K562 (cell line): Measurements from ENCODE around the gene GYPC. TPM values are rescaled to one million over a fixed set of nuclear protein-coding genes. Genes with fewer than 3 reads are reported as not detected.
A peak's percentile ranks its signal among the peaks of the same experiment; 100 is the strongest.

Source experiments
- ATAC-seq: fragments of 200-7000 bp; cut with Tn5 transposase; 3 replicates; pipeline ENCODE4 v1.9.1; 2020; ENCODE audit warnings: moderate library complexity
- BruUV-seq: library from RNA; stranded (reverse); fragments of 400-500 nt; replicated peaks from 2 replicates; lab custom pipeline; 2021; lab: Mats Ljungman, UMichigan
- CTCF ChIA-PET: fragments of 300-600 bp; formaldehyde crosslinking; extraction: SDS; loops from one replicate; lab custom pipeline; 2021; ENCODE audit warnings: low intra/inter-chr PET ratio; lab: Yijun Ruan, JAX
- POLR2A ChIA-PET: fragments of 300-600, 350-650 bp; sonication (Branson Sonifier 250); formaldehyde crosslinking; extraction: SDS; loops from one replicate; lab custom pipeline; 2021; ENCODE audit warnings: antibody characterized with exemption, inconsistent platforms; lab: Yijun Ruan, JAX
- DNase-seq, 4 experiments: peaks; one replicate each; pipeline versions ENCODE4 v3.0.0 to v3.0.0-alpha.2; 2011 to 2018; ENCODE audit warnings: low spot score in 3 of 4, mixed read lengths in 3 of 4; ENCODE audit errors: extremely low read depth in 1 of 4
- FAIRE-seq: peaks from 2 replicates; lab custom pipeline; 2011; peaks lifted over from hg19 to GRCh38; lab: Jason Lieb, UNC
- H2AFZ ChIP-seq: 2 replicates; pipeline ENCODE4 v1.6.0; 2011; ENCODE audit warnings: low read depth, low read length, control low read depth, inconsistent platforms
- H3K27ac ChIP-seq: fragments of 200-600 bp; 3 replicates; pipeline ENCODE4 v1.8.0; 2011; ENCODE audit warnings: low read depth, mild to moderate bottlenecking, control low read depth, inconsistent platforms, low read length, moderate library complexity, mixed read lengths; ENCODE audit errors: extremely low read depth
- H3K27me3 ChIP-seq, 2 experiments: fragments of 300-600 bp in 1 of 2; 2 replicates in 1 of 2; 3 replicates in 1 of 2; pipeline versions ENCODE4 v1.6.0 to v1.8.0; 2011; ENCODE audit warnings: inconsistent platforms in 2 of 2, low read length in 2 of 2, mild to moderate bottlenecking in 1 of 2, mixed read lengths in 1 of 2, moderate library complexity in 1 of 2; ENCODE audit not compliant: control insufficient read depth in 2 of 2, insufficient read depth in 2 of 2
- H3K36me3 ChIP-seq: fragments of 300-600 bp; 3 replicates; pipeline ENCODE4 v1.8.0; 2011; ENCODE audit warnings: mild to moderate bottlenecking, low read length, inconsistent platforms; ENCODE audit not compliant: control insufficient read depth, insufficient read depth
- H3K4me1 ChIP-seq, 2 experiments: fragments of 200-600 bp in 1 of 2; replicated peaks in 1 of 2; 2 replicates in 1 of 2; 3 replicates in 1 of 2; pipeline versions ENCODE4 v1.5.1 to v1.8.0; 2011; ENCODE audit warnings: inconsistent platforms in 2 of 2, low read length in 2 of 2, mild to moderate bottlenecking in 1 of 2, mixed read lengths in 1 of 2, moderate library complexity in 1 of 2; ENCODE audit not compliant: control insufficient read depth in 2 of 2, insufficient read depth in 2 of 2
- H3K4me2 ChIP-seq: 2 replicates; pipeline ENCODE4 v1.6.1; 2011; ENCODE audit warnings: low read length, control low read depth, inconsistent platforms, mixed read lengths; ENCODE audit not compliant: insufficient read depth
- H3K4me3 ChIP-seq: fragments of 200-600 bp; sonication (generic), shearing (Covaris generic); 2 replicates; pipeline ENCODE4 v1.5.1; 2016; ENCODE audit warnings: control low read depth, inconsistent platforms
- H3K79me2 ChIP-seq: fragments of 200-600 bp; 3 replicates; pipeline ENCODE4 v1.8.0; 2011; ENCODE audit warnings: low read length, inconsistent platforms; ENCODE audit not compliant: control insufficient read depth, insufficient read depth
- H3K9ac ChIP-seq, 2 experiments: 2 replicates each; pipeline versions ENCODE4 v1.6.0 to v1.6.1; 2011; ENCODE audit warnings: low read depth in 2 of 2, low read length in 2 of 2, control low read depth in 1 of 2, inconsistent platforms in 1 of 2, mild to moderate bottlenecking in 1 of 2, mixed read lengths in 1 of 2; ENCODE audit not compliant: insufficient read depth in 1 of 2
- H3K9me1 ChIP-seq: one replicate; pipeline ENCODE4 v1.6.0; 2011; ENCODE audit warnings: inconsistent platforms, mild to moderate bottlenecking, low read length, moderate library complexity; ENCODE audit not compliant: control insufficient read depth, insufficient read depth
- H3K9me3 ChIP-seq: replicated peaks from 2 replicates; pipeline ENCODE4 v1.5.1; 2011; ENCODE audit warnings: low read depth, low read length, inconsistent platforms; ENCODE audit not compliant: control insufficient read depth, insufficient read depth
- H4K20me1 ChIP-seq: replicated peaks from 2 replicates; pipeline ENCODE4 v1.6.1; 2011; ENCODE audit warnings: low read length, inconsistent platforms, mixed read lengths; ENCODE audit not compliant: control insufficient read depth, insufficient read depth
- ARID1B ChIP-seq: fragments of 450-650 bp; IDR thresholded peaks from 2 replicates; pipeline ENCODE4 v1.6.1; 2016; ENCODE audit warnings: antibody characterized with exemption, mild to moderate bottlenecking, inconsistent platforms
- CBFA2T3 ChIP-seq: fragments of 450-650 bp; IDR thresholded peaks from 2 replicates; pipeline ENCODE4 v1.6.1; 2017
- FOSL1 ChIP-seq: fragments of 200-800 bp; sonication (Bioruptor generic); conservative IDR thresholded peaks from 2 replicates; pipeline ENCODE4 v1.6.1; 2016; ENCODE audit warnings: missing genetic modification characterization, missing compliant biosample characterization
- FOXK1 ChIP-seq: sonication (generic); formaldehyde crosslinking; IDR thresholded peaks from 2 replicates; pipeline ENCODE4 v1.8.0; 2022; ENCODE audit warnings: missing genetic modification reagents, mild to moderate bottlenecking, borderline replicate concordance
- HMG20A ChIP-seq: fragments of 450-650 bp; formaldehyde crosslinking; conservative IDR thresholded peaks from 2 replicates; pipeline ENCODE4 v1.4.0; 2020; ENCODE audit warnings: mild to moderate bottlenecking, mixed read lengths
- KAT2B ChIP-seq: IDR thresholded peaks from one replicate; pipeline ENCODE4 v1.6.1; 2012; ENCODE audit warnings: low read depth, mild to moderate bottlenecking, control low read depth, inconsistent platforms, low read length, moderate library complexity
- MXI1 ChIP-seq: IDR thresholded peaks from 2 replicates; pipeline ENCODE4 v1.6.1; 2011; ENCODE audit warnings: low read depth, mild to moderate bottlenecking, improper control_type of control experiment, low read length
- NBN ChIP-seq: fragments of 450-650 bp; IDR thresholded peaks from 2 replicates; pipeline ENCODE4 v1.6.1; 2016; ENCODE audit warnings: low read depth, mild to moderate bottlenecking
- NR2F6 ChIP-seq: fragments of 450-650 bp; formaldehyde crosslinking; IDR thresholded peaks from 2 replicates; pipeline ENCODE4 v1.4.0; 2020; ENCODE audit warnings: mild to moderate bottlenecking
- POU5F1 ChIP-seq: fragments of 150-350 bp; IDR thresholded peaks from 2 replicates; pipeline ENCODE4 v1.6.1; 2014; ENCODE audit warnings: borderline replicate concordance, low read length, low read depth, mild to moderate bottlenecking; ENCODE audit not compliant: partially characterized antibody
- SIX5 ChIP-seq, 2 experiments: IDR thresholded peaks; 2 replicates each; pipeline ENCODE4 v1.6.1; 2011; ENCODE audit warnings: low read length in 2 of 2, borderline replicate concordance in 1 of 2, low read depth in 1 of 2, mild to moderate bottlenecking in 1 of 2, moderate library complexity in 1 of 2; ENCODE audit not compliant: insufficient read depth in 1 of 2
- ZC3H8 ChIP-seq: fragments of 450-650 bp; IDR thresholded peaks from 2 replicates; pipeline ENCODE4 v1.6.1; 2017
- ZNF124 ChIP-seq: sonication (generic); formaldehyde crosslinking; IDR thresholded peaks from 2 replicates; pipeline ENCODE4 v1.8.1; 2022; ENCODE audit warnings: missing genetic modification reagents
- ZNF668 ChIP-seq: fragments of 250-450 bp; sonication (Bioruptor Pico); IDR thresholded peaks from 2 replicates; pipeline ENCODE4 v1.8.0; 2022; ENCODE audit warnings: mild to moderate bottlenecking, inconsistent platforms
- ZZZ3 ChIP-seq: fragments of 450-650 bp; IDR thresholded peaks from 2 replicates; pipeline ENCODE4 v1.6.1; 2016; ENCODE audit warnings: antibody characterized with exemption, mild to moderate bottlenecking, moderate library complexity
- WGBS: fragments of 100-300 bp; shearing (Covaris generic); methylation state at CpG from one replicate; pipeline ENCODE4 v1.1.6; 2016; ENCODE audit warnings: low coverage, mixed read lengths; ENCODE audit not compliant: insufficient coverage; ENCODE audit errors: missing lambda C conversion rate; 5-methylcytosine and 5-hydroxymethylcytosine counted together
- in situ Hi-C: fragments of 300-500 bp; cut with MboI; formaldehyde crosslinking; loops from 4 replicates; pipeline ENCODE4 v1.15.0; 2018; ENCODE audit warnings: inconsistent platforms, mixed read lengths
- intact Hi-C: fragments of 100-400 bp; cut with micrococcal nuclease; formaldehyde crosslinking; loops from 2 replicates; pipeline ENCODE4 v1.14.2; 2022
- polyA plus RNA-seq, 8 experiments: library from polyadenylated mRNA; depleted of rRNA in 4 of 8; stranded (reverse) in 5 of 8; unstranded in 3 of 8; fragments of >200 nt; fragmentation: Nextera tagmentation in 2 of 8; fragmentation: Illumina TruSeq in 1 of 8; extraction: Ambion mirVana in 2 of 8; extraction: Trizol in 1 of 8; gene quantifications; 2 replicates each; pipeline versions ENCODE4 v1.2.1 to v1.2.3, GENCODE V29; 2011 to 2014; ENCODE audit warnings: inconsistent platforms in 1 of 8, missing spikeins in 1 of 8
- total RNA-seq, 7 experiments: library from RNA; depleted of rRNA in 6 of 7; stranded (reverse); fragments of >200 nt in 6 of 7; fragmentation: Illumina TruSeq in 2 of 7; extraction: Trizol in 2 of 7; gene quantifications; 2 replicates each; pipeline versions ENCODE4 v1.2.1 to v1.2.3, GENCODE V29; 2011 to 2021; ENCODE audit warnings: low replicate concordance in 1 of 7
- TF ChIP-seq, protein P1 (sequence below): fragments of 450-650 bp; IDR thresholded peaks from 2 replicates; pipeline ENCODE4 v1.6.1; 2016; ENCODE audit warnings: mild to moderate bottlenecking
- TF ChIP-seq, protein P2 (sequence below), 3 experiments: fragments of 200-800 bp in 1 of 3; sonication (Bioruptor generic) in 1 of 3; sonication (generic) in 1 of 3; formaldehyde crosslinking in 1 of 3; IDR thresholded peaks; 2 replicates each; pipeline versions ENCODE4 v1.6.1 to v1.8.0; 2016 to 2022; ENCODE audit warnings: mild to moderate bottlenecking in 2 of 3, missing compliant biosample characterization in 2 of 3, missing genetic modification characterization in 2 of 3, missing genetic modification reagents in 1 of 3
- TF ChIP-seq, protein P3 (sequence below): IDR thresholded peaks from 2 replicates; pipeline ENCODE4 v1.6.1; 2014; ENCODE audit warnings: antibody characterized with exemption
- TF ChIP-seq, protein P4 (sequence below): sonication (generic); formaldehyde crosslinking; IDR thresholded peaks from 2 replicates; pipeline ENCODE4 v1.9.0; 2022; ENCODE audit warnings: mild to moderate bottlenecking, missing genetic modification reagents

Gene GYPC
- total and polyA plus RNA-seq, 9 of the 15 experiments (the other 6 are each of a cell fraction or from before 2014, with no cell fraction given) = 50.6 to 282 (median 194) TPM

DNA sequence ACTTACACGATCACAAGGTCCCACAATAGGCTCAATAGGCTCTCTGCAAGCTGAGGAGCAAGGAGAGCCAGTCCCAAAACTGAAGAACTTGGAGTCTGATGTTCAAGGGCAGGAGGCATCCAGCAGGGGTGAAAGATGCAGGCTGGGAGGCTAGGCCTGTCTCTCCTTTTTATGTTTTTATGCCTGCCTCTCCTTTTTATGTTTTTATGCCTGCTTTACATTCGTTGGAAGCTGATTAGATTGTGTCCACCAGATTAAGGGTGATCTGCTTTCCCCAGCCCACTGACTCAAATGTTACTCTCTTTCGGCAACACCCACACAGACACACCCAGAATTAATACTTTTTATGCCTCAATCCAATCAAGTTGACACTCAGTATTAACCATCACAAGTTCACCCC lies 9.9 kb upstream of the GYPC start:
- POLR2A ChIA-PET = no interaction called here
- peaks cover 2% of the 10 kb centered on the region; the same call in 1 of the 2 replicates for H3K9me3 ChIP-seq
- peak overlapping the region; percentile 54 for H3K27ac ChIP-seq
- H3K4me2 ChIP-seq = peak overlapping the region; percentile 48
- DNase-seq = no peak
- BruUV-seq = no TSS peak
- no peak overlapping the region for H3K9ac ChIP-seq
- no peaks in the 10 kb centered on the region for H3K79me2 ChIP-seq
- H4K20me1 ChIP-seq = no peaks in the 10 kb centered on the region
- peaks cover 27 to 87% of the 10 kb centered on the region in 2 experiments for H3K4me1 ChIP-seq
- H3K27me3 ChIP-seq = no peaks in the 10 kb centered on the region
- CTCF ChIA-PET = no interaction called here
- intact Hi-C loops (loop anchor here (10.0 kb wide), 1 partner anchor 1549 kb away; no protein-coding TSS in a partner anchor), in situ Hi-C loops (no loop called here)
- no peaks in the 10 kb centered on the region for H3K9me1 ChIP-seq
- no peak for ATAC-seq
- WGBS = 9% methylated on average over 3 of the region's 3 CpGs
- no peaks in the 10 kb centered on the region for H3K36me3 ChIP-seq
- peak overlapping the region; percentile 55; the same call in 1 of the 2 replicates for H2AFZ ChIP-seq
- no peak overlapping the region for H3K4me3 ChIP-seq
- no peak for FAIRE-seq
- TF ChIP-seq FOSL1 (tag) = no peak
- peak; percentile 47; the same call in 1 of the 2 replicates for TF ChIP-seq CBFA2T3
- TF ChIP-seq, protein P1, sequence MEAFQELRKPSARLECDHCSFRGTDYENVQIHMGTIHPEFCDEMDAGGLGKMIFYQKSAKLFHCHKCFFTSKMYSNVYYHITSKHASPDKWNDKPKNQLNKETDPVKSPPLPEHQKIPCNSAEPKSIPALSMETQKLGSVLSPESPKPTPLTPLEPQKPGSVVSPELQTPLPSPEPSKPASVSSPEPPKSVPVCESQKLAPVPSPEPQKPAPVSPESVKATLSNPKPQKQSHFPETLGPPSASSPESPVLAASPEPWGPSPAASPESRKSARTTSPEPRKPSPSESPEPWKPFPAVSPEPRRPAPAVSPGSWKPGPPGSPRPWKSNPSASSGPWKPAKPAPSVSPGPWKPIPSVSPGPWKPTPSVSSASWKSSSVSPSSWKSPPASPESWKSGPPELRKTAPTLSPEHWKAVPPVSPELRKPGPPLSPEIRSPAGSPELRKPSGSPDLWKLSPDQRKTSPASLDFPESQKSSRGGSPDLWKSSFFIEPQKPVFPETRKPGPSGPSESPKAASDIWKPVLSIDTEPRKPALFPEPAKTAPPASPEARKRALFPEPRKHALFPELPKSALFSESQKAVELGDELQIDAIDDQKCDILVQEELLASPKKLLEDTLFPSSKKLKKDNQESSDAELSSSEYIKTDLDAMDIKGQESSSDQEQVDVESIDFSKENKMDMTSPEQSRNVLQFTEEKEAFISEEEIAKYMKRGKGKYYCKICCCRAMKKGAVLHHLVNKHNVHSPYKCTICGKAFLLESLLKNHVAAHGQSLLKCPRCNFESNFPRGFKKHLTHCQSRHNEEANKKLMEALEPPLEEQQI = no peak
- TF ChIP-seq ZNF124 (CRISPR knock-in tag) = no peak
- no peak for TF ChIP-seq KAT2B
- TF ChIP-seq NBN = no peak
- TF ChIP-seq, protein P2, sequence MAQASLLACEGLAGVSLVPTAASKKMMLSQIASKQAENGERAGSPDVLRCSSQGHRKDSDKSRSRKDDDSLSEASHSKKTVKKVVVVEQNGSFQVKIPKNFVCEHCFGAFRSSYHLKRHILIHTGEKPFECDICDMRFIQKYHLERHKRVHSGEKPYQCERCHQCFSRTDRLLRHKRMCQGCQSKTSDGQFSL (CRISPR knock-in tag; IDR thresholded peaks at IDR 0.05) = no peak
- TF ChIP-seq, protein P2 (tag; IDR thresholded peaks at IDR 0.05) = no peak
- no peak for TF ChIP-seq POU5F1
- TF ChIP-seq, protein P3, sequence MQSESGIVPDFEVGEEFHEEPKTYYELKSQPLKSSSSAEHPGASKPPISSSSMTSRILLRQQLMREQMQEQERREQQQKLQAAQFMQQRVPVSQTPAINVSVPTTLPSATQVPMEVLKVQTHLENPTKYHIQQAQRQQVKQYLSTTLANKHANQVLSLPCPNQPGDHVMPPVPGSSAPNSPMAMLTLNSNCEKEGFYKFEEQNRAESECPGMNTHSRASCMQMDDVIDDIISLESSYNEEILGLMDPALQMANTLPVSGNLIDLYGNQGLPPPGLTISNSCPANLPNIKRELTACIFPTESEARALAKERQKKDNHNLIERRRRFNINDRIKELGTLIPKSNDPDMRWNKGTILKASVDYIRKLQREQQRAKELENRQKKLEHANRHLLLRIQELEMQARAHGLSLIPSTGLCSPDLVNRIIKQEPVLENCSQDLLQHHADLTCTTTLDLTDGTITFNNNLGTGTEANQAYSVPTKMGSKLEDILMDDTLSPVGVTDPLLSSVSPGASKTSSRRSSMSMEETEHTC = no peak
- 0 out of 2 replicates have a peak, but pooled peaks have one; percentile 8 for TF ChIP-seq ARID1B
- no peak for TF ChIP-seq MXI1
- TF ChIP-seq, protein P4, sequence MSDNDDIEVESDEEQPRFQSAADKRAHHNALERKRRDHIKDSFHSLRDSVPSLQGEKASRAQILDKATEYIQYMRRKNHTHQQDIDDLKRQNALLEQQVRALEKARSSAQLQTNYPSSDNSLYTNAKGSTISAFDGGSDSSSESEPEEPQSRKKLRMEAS (CRISPR knock-in tag) = no peak
- no peak for TF ChIP-seq ZC3H8
- TF ChIP-seq ZNF668 (CRISPR knock-in tag) = no peak
- no peak for TF ChIP-seq ZZZ3
- TF ChIP-seq SIX5 (IDR thresholded peaks at IDR 0.05; ENCODE audit: borderline replicate concordance in 1 of 2, insufficient read depth in 1 of 2, low read depth in 1 of 2, low read length in 2 of 2) = no peak
- TF ChIP-seq NR2F6 (CRISPR knock-in tag) = no peak
- TF ChIP-seq HMG20A (CRISPR knock-in tag) = no peak
- no peak for TF ChIP-seq FOXK1 (CRISPR knock-in tag)
